Transverse colon (tissue), 4 donors: ENCODE results near the gene MBOAT7. TPM values are rescaled to one million over a fixed set of nuclear protein-coding genes. Genes with fewer than 3 reads are reported as not detected.
A peak's percentile ranks its signal among the peaks of the same experiment; 100 is the strongest.

Experiments
- DNase-seq: peaks from one replicate; pipeline ENCODE4 v3.0.0-alpha.2; 2019
- H3K27ac ChIP-seq, 4 donors: fragments of 200-600 bp; sonication (generic); 2 replicates each; pipeline ENCODE4 v1.5.1; 2016 to 2018; ENCODE audit warnings: inconsistent platforms in 4 of 4
- H3K27me3 ChIP-seq: fragments of 200-600 bp; sonication (generic); 2 replicates; pipeline ENCODE4 v1.5.1; 2017; ENCODE audit warnings: inconsistent platforms
- H3K36me3 ChIP-seq, 4 donors: fragments of 200-600 bp; sonication (generic); 2 replicates each; pipeline ENCODE4 v1.5.1; 2017 to 2019; ENCODE audit warnings: inconsistent platforms in 4 of 4
- H3K4me1 ChIP-seq, 4 donors: fragments of 200-600 bp; sonication (generic); 2 replicates each; pipeline ENCODE4 v1.5.1; 2017 to 2020; ENCODE audit warnings: inconsistent platforms in 4 of 4
- H3K4me3 ChIP-seq, 4 donors: fragments of 200-600 bp; sonication (generic); 1 replicate in 1 of 4; 2 replicates in 3 of 4; pipeline versions ENCODE4 v1.5.1 to v1.6.1; 2017 to 2019; ENCODE audit warnings: inconsistent platforms in 4 of 4
- H3K9me3 ChIP-seq, 2 donors: fragments of 200-600 bp; sonication (generic); 2 replicates each; pipeline ENCODE4 v1.5.1; 2017 to 2019; ENCODE audit warnings: inconsistent platforms in 2 of 2
- EP300 ChIP-seq: sonication (generic); formaldehyde crosslinking; IDR thresholded peaks from one replicate; pipeline ENCODE4 v1.6.1; 2017; ENCODE audit warnings: antibody characterized with exemption, low read depth
- POLR2A ChIP-seq: fragments of 450-650 bp; IDR thresholded peaks from one replicate; pipeline ENCODE4 v1.6.1; 2016; ENCODE audit warnings: antibody characterized with exemption, mild to moderate bottlenecking, moderate library complexity
- POLR2AphosphoS5 ChIP-seq, 3 donors: sonication (generic); formaldehyde crosslinking; IDR thresholded peaks; one replicate each; pipeline ENCODE4 v1.6.1; 2016; ENCODE audit warnings: antibody characterized with exemption in 3 of 3
- WGBS, 2 donors: methylation state at CpG; one replicate each; pipeline ENCODE4 v1.1.5; 2018; ENCODE audit warnings: low coverage in 1 of 2; 5-methylcytosine and 5-hydroxymethylcytosine counted together
- in situ Hi-C, 4 donors: fragments of 200-750 bp; cut with MboI; loops; one replicate each; pipeline versions ENCODE4 v1.15.0 to v1.15.1; 2017; ENCODE audit warnings: low sequenced_read_pairs in 3 of 4, low pct_ligation_motif_present in 1 of 4, low pct_unique_long_range_greater_than_20kb in 1 of 4
- intact Hi-C: fragments of 100-400 bp; cut with DNase I; formaldehyde crosslinking; loops from one replicate; pipeline ENCODE4 v1.15.1; 2023; ENCODE audit warnings: low total_unique reads
- total RNA-seq, 4 donors: library from RNA; depleted of rRNA; stranded (reverse); fragments of >200 nt; gene quantifications; one replicate each; pipeline ENCODE4 v1.1.0, GENCODE V29; 2016
- TF ChIP-seq, protein P1 (sequence below), 5 experiments: fragments of 200-600 bp in 3 of 5; fragments of 450-650 bp in 2 of 5; sonication (generic) in 3 of 5; IDR thresholded peaks; 1 replicate in 2 of 5; 2 replicates in 3 of 5; pipeline ENCODE4 v1.5.1; 2016 to 2017; ENCODE audit warnings: antibody characterized with exemption in 5 of 5, inconsistent platforms in 3 of 5, mild to moderate bottlenecking in 2 of 5, moderate library complexity in 1 of 5

Gene MBOAT7
- total RNA-seq, 4 donors from 2014 or later: 180 to 249 (median 218) TPM

DNA sequence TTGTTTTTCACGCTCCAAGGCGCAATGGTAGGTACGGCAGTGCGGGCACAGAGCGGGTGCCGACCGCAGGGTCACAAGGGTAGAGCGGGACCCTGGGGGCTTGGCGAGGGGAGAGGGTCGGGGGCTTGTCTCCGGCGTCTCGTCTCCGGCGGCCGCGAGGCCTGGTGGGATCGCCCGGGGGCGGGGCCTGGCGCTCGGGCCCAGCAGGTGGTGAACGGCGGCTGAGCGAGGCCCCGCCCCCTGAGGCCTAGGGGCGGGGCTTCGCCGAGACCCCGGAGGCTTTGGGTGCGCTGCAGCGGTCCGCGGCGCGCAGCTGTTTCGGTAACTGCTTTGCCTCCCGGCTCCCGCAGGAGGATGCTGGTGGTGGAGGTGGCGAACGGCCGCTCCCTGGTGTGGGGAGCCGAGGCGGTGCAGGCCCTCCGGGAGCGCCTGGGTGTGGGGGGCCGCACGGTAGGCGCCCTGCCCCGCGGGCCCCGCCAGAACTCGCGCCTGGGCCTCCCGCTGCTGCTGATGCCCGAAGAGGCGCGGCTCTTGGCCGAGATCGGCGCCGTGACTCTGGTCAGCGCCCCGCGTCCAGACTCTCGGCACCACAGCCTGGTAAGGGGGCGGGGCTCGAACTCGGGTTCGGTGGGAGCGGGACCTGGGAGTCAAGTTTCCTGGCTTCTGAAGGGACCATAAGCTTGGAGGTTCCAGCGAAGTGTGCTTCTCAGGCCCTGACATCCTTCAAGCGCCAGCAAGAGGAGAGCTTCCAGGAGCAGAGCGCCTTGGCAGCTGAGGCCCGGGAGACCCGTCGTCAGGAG lies 1.8 kb upstream of the MBOAT7 start, which contains the start of gene TSEN34:
TSEN34 (plus strand) TSS at position 298 of the 800 bp plus-strand sequence; CDS start at position 355, 57 bp downstream.
- 0% methylated on average over 50 of the region's 77 CpGs; no CpG with 5 or more reads in 1 of the 2 donors for WGBS, 2 donors

DNA sequence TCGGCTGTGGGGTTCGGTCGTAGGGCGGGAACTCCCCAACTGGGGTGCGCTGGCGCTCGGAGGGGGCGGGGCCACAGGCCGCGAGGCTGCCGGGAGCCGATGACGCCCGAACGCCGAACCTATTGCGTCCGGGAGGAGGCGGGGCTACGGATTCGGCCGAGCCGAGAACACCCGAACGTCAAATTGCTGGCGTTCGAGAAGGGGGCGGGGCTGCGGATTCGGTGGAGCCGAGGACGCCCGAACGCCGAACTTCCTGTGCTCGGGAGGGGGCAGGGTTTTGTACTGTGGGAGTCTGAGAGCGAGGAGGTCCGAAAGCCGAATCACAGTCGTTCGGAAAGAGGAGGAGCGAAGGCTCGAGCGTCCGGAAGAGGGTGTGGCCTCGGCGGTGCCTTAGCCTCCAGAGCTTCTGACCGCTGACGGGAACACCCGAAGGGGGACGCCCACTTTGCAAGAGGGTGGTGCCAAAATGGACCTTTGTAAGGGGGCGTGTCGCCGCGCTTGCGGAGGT lies 1.2 kb upstream of the MBOAT7 start:
- TF ChIP-seq EP300 (no peak), POLR2AphosphoS5 (IDR thresholded peaks at IDR 0.05) (no peak), POLR2A (no peak)
- TF ChIP-seq, protein P1, sequence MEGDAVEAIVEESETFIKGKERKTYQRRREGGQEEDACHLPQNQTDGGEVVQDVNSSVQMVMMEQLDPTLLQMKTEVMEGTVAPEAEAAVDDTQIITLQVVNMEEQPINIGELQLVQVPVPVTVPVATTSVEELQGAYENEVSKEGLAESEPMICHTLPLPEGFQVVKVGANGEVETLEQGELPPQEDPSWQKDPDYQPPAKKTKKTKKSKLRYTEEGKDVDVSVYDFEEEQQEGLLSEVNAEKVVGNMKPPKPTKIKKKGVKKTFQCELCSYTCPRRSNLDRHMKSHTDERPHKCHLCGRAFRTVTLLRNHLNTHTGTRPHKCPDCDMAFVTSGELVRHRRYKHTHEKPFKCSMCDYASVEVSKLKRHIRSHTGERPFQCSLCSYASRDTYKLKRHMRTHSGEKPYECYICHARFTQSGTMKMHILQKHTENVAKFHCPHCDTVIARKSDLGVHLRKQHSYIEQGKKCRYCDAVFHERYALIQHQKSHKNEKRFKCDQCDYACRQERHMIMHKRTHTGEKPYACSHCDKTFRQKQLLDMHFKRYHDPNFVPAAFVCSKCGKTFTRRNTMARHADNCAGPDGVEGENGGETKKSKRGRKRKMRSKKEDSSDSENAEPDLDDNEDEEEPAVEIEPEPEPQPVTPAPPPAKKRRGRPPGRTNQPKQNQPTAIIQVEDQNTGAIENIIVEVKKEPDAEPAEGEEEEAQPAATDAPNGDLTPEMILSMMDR (IDR thresholded peaks at IDR 0.05): no peak
- Histone ChIP-seq H3K27ac (peak overlapping the region; percentile 92 to 99 (median 95)), H3K27me3 (no peaks in the 10 kb centered on the region), H3K36me3 (peaks cover 0 to 15% (median 2%) of the 10 kb centered on the region in 4 donors), H3K4me3 (peak overlapping the region; percentile 56 to 97 (median 78)), H3K9me3 (no peaks in the 10 kb centered on the region), H3K4me1 (peaks cover 16 to 41% (median 29%) of the 10 kb centered on the region in 4 donors)
- in situ Hi-C loops: no loop called here
- WGBS, 2 donors: 0% methylated on average over 38 of the region's 56 CpGs; no CpG with 5 or more reads in 1 of the 2 donors
- peak; percentile 100 for DNase-seq
- intact Hi-C loops: no loop called here

More for the DNA sequence above, 1.8 kb upstream of the MBOAT7 start, which contains the start of gene TSEN34:
- TF ChIP-seq, protein P1 (IDR thresholded peaks at IDR 0.05): no peak
- peak; percentile 70 for TF ChIP-seq POLR2A
- TF ChIP-seq EP300: no peak
- TF ChIP-seq POLR2AphosphoS5 (IDR thresholded peaks at IDR 0.05): peak; percentile 75 to 89 (median 85)
- Histone ChIP-seq H3K27ac (peak within 1 kb of the TSS; percentile 92 to 99 (median 95)), H3K27me3 (no peaks in the 10 kb centered on the region), H3K4me3 (peak within 1 kb of the TSS; percentile 56 to 97 (median 78)), H3K4me1 (peaks cover 16 to 41% (median 29%) of the 10 kb centered on the region in 4 donors), H3K9me3 (no peaks in the 10 kb centered on the region), H3K36me3 (peaks cover 0 to 15% (median 2%) of the 10 kb centered on the region in 4 donors)
- peak; percentile 90 for DNase-seq
- intact Hi-C loops: no loop called here
- in situ Hi-C loops: no loop called here

DNA sequence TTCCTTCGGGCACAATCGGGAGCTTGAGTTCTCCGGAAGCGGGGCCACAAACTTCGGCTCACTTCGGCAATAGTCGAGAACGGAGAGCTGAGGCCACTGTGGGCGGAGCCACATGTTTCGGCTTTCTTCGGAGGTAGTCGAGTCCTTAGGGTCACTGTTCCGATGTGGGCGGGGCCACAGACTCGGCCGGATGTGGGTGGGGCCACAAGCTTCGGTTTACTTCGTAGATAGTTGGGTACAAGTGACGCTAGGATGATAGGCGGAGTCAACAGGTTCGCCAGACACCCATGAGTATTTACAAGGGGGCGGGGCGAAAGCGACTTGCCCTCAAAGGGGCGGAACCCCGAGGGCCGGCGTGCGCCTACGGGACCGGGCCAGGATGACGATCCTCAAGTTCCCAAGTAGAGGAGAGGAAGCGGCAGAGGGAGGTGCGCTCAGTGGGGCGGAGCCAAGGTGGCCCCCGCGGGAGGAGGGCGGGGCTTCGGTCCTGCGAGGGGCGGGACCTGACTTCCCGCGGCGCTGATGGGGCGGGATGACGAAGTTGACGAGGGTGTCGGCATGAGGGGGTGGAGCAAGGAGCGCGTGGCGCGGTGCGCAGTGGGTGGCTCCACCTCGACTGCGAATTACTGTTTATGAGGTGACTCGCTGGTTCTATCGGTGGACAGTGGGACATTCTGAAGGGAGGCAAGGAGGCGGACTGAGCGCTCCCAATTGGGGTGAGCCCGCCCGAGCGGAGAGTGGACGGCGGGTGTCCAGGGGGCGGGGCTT lies 539 bp upstream of the MBOAT7 start:
- DNase-seq: peak; percentile 100
- Histone ChIP-seq H3K4me3 (peak overlapping the region; percentile 56 to 97 (median 80)), H3K36me3 (peaks cover 0 to 15% (median 2%) of the 10 kb centered on the region in 4 donors), H3K27ac (peak overlapping the region; percentile 92 to 99 (median 95)), H3K9me3 (no peaks in the 10 kb centered on the region), H3K4me1 (peaks cover 16 to 41% (median 29%) of the 10 kb centered on the region in 4 donors), H3K27me3 (no peaks in the 10 kb centered on the region)
- TF ChIP-seq POLR2A (peak; percentile 82), POLR2AphosphoS5 (IDR thresholded peaks at IDR 0.05) (peak; percentile 14 to 90 (median 74))
- TF ChIP-seq, protein P1 (IDR thresholded peaks at IDR 0.05): no peak
- intact Hi-C loops: no loop called here
- 0 to 1% methylated on average over 6 to 65 of the region's 65 CpGs for WGBS, 2 donors
- in situ Hi-C loops: no loop called here
